CD4-positive, alpha-beta T cell (primary cell): Measurements from ENCODE around the gene PTPRD. TPM values are rescaled to one million over a fixed set of nuclear protein-coding genes. Genes with fewer than 3 reads are reported as not detected.

Experiments used
- ATAC-seq: fragments of 200-7000 bp; cut with Tn5 transposase; one replicate; pipeline ENCODE4 v1.10.0; 2022; ENCODE audit warnings: mild to moderate bottlenecking; ENCODE audit not compliant: poor library complexity
- CTCF ChIA-PET: fragments of 350-600 bp; sonication (Branson Sonifier 250); formaldehyde crosslinking; loops from one replicate; lab custom pipeline; 2021; ENCODE audit warnings: antibody characterized with exemption, inconsistent platforms; lab: Charles Lee
- POLR2A ChIA-PET: fragments of 350-600 bp; sonication (Branson Sonifier 250); formaldehyde crosslinking; loops from one replicate; lab custom pipeline; 2021; ENCODE audit warnings: antibody characterized with exemption, inconsistent platforms; lab: Charles Lee
- DNase-seq, 14 experiments: peaks; one replicate each; pipeline ENCODE4 v3.0.0-alpha.2; 2013 to 2020; ENCODE audit warnings: mixed read lengths in 2 of 14
- H3K27ac ChIP-seq, 2 donors: one replicate each; pipeline versions ENCODE4 v1.5.1 to v1.7.0; 2013; ENCODE audit warnings: low read length in 2 of 2, low read depth in 1 of 2, mild to moderate bottlenecking in 1 of 2
- H3K27me3 ChIP-seq, 2 experiments: 1 replicate in 1 of 2; 2 replicates in 1 of 2; pipeline versions ENCODE4 v1.6.1 to v1.7.0; 2013; ENCODE audit warnings: low read length in 2 of 2, control low read depth in 1 of 2, mild to moderate bottlenecking in 1 of 2, moderate library complexity in 1 of 2; ENCODE audit not compliant: insufficient read depth in 2 of 2, control insufficient read depth in 1 of 2
- H3K36me3 ChIP-seq: one replicate; pipeline ENCODE4 v1.6.1; 2013; ENCODE audit warnings: low read length, control low read depth; ENCODE audit not compliant: insufficient read depth
- H3K4me1 ChIP-seq: one replicate; pipeline ENCODE4 v1.6.1; 2013; ENCODE audit warnings: low read length, control low read depth; ENCODE audit not compliant: insufficient read depth
- H3K4me3 ChIP-seq: one replicate; pipeline ENCODE4 v1.5.1; 2013; ENCODE audit warnings: mild to moderate bottlenecking, low read length, moderate library complexity
- H3K9me3 ChIP-seq, 2 experiments: 1 replicate in 1 of 2; 2 replicates in 1 of 2; pipeline versions ENCODE4 v1.6.1 to v1.7.0; 2013; ENCODE audit warnings: low read length in 2 of 2, mild to moderate bottlenecking in 2 of 2, control low read depth in 1 of 2, moderate library complexity in 1 of 2; ENCODE audit not compliant: control insufficient read depth in 1 of 2, insufficient read depth in 1 of 2
- H3K27ac Mint-ChIP-seq: one replicate; pipeline ENCODE4 v1.8.0; 2020; ENCODE audit warnings: mixed read lengths
- H3K27me3 Mint-ChIP-seq: one replicate; pipeline ENCODE4 v1.8.0; 2021; ENCODE audit warnings: mixed read lengths
- H3K36me3 Mint-ChIP-seq: one replicate; pipeline ENCODE4 v1.8.0; 2021; ENCODE audit warnings: low read depth, mixed read lengths
- H3K4me1 Mint-ChIP-seq: one replicate; pipeline ENCODE4 v1.8.0; 2021; ENCODE audit warnings: low read depth, mixed read lengths
- H3K4me3 Mint-ChIP-seq: one replicate; pipeline ENCODE4 v1.8.0; 2020; ENCODE audit warnings: mild to moderate bottlenecking, mixed read lengths
- H3K9me3 Mint-ChIP-seq: one replicate; pipeline ENCODE4 v1.8.0; 2020; ENCODE audit warnings: mixed read lengths
- CTCF ChIP-seq: fragments of 200-600 bp; IDR thresholded peaks from one replicate; pipeline ENCODE4 v1.8.0; 2022; ENCODE audit warnings: antibody characterized with exemption, mild to moderate bottlenecking
- intact Hi-C, 2 experiments: fragments of 100-400 bp; cut with DNase I in 1 of 2; cut with micrococcal nuclease in 1 of 2; formaldehyde crosslinking; loops; one replicate each; pipeline versions ENCODE4 v1.15.1 to v1.9.0; 2023 to 2025; cut with DNase I, micrococcal nuclease
- total RNA-seq, 174 experiments: library from RNA in 2 of 174; stranded (reverse) in 2 of 174; gene quantifications; one replicate each; pipeline ENCODE4 v1.2.3 and lab custom pipeline; 2021 to 2026

PTPRD gene
- total RNA-seq, 2 experiments from 2014 or later: not detected

GRCh38 chr9:8292657-8293056, 2320.1 kb downstream of the PTPRD start:
- Mint-ChIP-seq H3K27ac (no peak overlapping the region), H3K4me3 (no peak overlapping the region), H3K4me1 (no peaks in the 10 kb centered on the region), H3K27me3 (no peaks in the 10 kb centered on the region), H3K9me3 (no peaks in the 10 kb centered on the region), H3K36me3 (no peaks in the 10 kb centered on the region)
- ChIA-PET CTCF (no interaction called here), POLR2A (no interaction called here)
- no peaks in the 10 kb centered on the region for H3K4me1 ChIP-seq
- no peak overlapping the region for H3K4me3 ChIP-seq
- H3K9me3 ChIP-seq: no peaks in the 10 kb centered on the region
- ATAC-seq: no peak
- no peaks in the 10 kb centered on the region for H3K36me3 ChIP-seq
- no peak for TF ChIP-seq CTCF
- DNase-seq: no peak
- no peak overlapping the region for H3K27ac ChIP-seq
- H3K27me3 ChIP-seq: no peaks in the 10 kb centered on the region
- intact Hi-C loops: no loop called here

- no peak for TF ChIP-seq CTCF
- intact Hi-C loops: no loop called here
- no peaks in the 10 kb centered on the region for H3K4me1 ChIP-seq
- H3K27me3 Mint-ChIP-seq: peaks cover 4% of the 10 kb centered on the region
- no peak overlapping the region for H3K4me3 Mint-ChIP-seq
- H3K9me3 ChIP-seq: no peaks in the 10 kb centered on the region
- no peak for ATAC-seq
- ChIA-PET POLR2A (no interaction called here), CTCF (no interaction called here)
- H3K4me1 Mint-ChIP-seq: no peaks in the 10 kb centered on the region
- no peak overlapping the region for H3K27ac ChIP-seq
- H3K36me3 ChIP-seq: no peaks in the 10 kb centered on the region
- DNase-seq: no peak
- H3K27me3 ChIP-seq: peaks cover 0 to 3% of the 10 kb centered on the region in 2 experiments
- H3K36me3 Mint-ChIP-seq: no peaks in the 10 kb centered on the region
- no peak overlapping the region for H3K27ac Mint-ChIP-seq
- no peak overlapping the region for H3K4me3 ChIP-seq
- H3K9me3 Mint-ChIP-seq: no peaks in the 10 kb centered on the region
Observed at GRCh38 chr9:8289681-8290080, 2323.1 kb downstream of the PTPRD start.

DNA sequence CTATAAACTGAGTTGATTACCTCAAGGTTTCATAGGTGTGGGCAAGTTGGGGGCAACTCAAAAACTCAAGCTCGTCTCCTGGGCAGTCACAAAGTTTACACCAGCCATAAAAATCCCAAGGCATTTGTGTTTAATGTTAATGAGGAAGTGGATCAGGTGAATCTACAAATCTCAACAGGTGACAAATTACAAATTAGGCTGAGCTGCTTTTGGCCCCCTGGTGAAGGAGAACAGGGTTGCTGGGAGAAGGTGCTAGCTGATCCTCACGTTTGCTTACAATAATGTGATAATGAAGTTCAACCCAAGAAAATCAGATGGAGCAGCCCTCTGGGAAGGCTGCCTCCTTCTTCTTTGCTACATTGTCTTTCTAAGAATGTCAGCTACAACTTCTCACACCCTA, 2324.8 kb downstream of the PTPRD start:
- ATAC-seq: no peak
- no peaks in the 10 kb centered on the region for H3K4me1 Mint-ChIP-seq
- Histone ChIP-seq H3K36me3 (no peaks in the 10 kb centered on the region), H3K4me1 (no peaks in the 10 kb centered on the region), H3K4me3 (no peak overlapping the region), H3K27ac (no peak overlapping the region), H3K27me3 (peaks cover 0 to 3% of the 10 kb centered on the region in 2 experiments), H3K9me3 (no peaks in the 10 kb centered on the region)
- intact Hi-C loops: no loop called here
- ChIA-PET POLR2A (no interaction called here), CTCF (no interaction called here)
- no peak for DNase-seq
- no peaks in the 10 kb centered on the region for H3K9me3 Mint-ChIP-seq
- no peak overlapping the region for H3K4me3 Mint-ChIP-seq
- H3K36me3 Mint-ChIP-seq: no peaks in the 10 kb centered on the region
- TF ChIP-seq CTCF: no peak
- no peak overlapping the region for H3K27ac Mint-ChIP-seq
- H3K27me3 Mint-ChIP-seq: peaks cover 4% of the 10 kb centered on the region
